Lung (tissue), 12 donors: ENCODE results near the gene CES4A. TPM values are rescaled to one million over a fixed set of nuclear protein-coding genes. Genes with fewer than 3 reads are reported as not detected.
A peak's percentile ranks its signal among the peaks of the same experiment; 100 is the strongest.

Source experiments
- ATAC-seq: fragments of 200-7000 bp; cut with Tn5 transposase; one replicate; pipeline ENCODE4 v1.9.1; 2020; ENCODE audit warnings: moderate number of reproducible peaks; ENCODE audit not compliant: insufficient read depth, low FRiP score
- DNase-seq, 3 donors: peaks; one replicate each; pipeline ENCODE4 v3.0.0-alpha.2; 2013 to 2017
- H3K27ac ChIP-seq, 2 donors: one replicate each; pipeline ENCODE4 v1.5.1; 2013; ENCODE audit warnings: mild to moderate bottlenecking in 2 of 2, moderate library complexity in 2 of 2, control low read depth in 1 of 2, inconsistent platforms in 1 of 2, low read depth in 1 of 2, low read length in 1 of 2
- H3K27me3 ChIP-seq, 3 donors: one replicate each; pipeline ENCODE4 v1.5.1; 2013; ENCODE audit warnings: low read length in 2 of 3; ENCODE audit not compliant: control insufficient read depth in 3 of 3, insufficient read depth in 3 of 3
- H3K36me3 ChIP-seq, 4 donors: one replicate each; pipeline ENCODE4 v1.5.1; 2013; ENCODE audit warnings: low read length in 4 of 4, mild to moderate bottlenecking in 1 of 4, moderate library complexity in 1 of 4; ENCODE audit not compliant: control insufficient read depth in 4 of 4, insufficient read depth in 4 of 4
- H3K4me1 ChIP-seq, 5 donors: one replicate each; pipeline ENCODE4 v1.5.1; 2013; ENCODE audit warnings: low read length in 5 of 5, mild to moderate bottlenecking in 2 of 5, moderate library complexity in 1 of 5; ENCODE audit not compliant: control insufficient read depth in 5 of 5, insufficient read depth in 5 of 5
- H3K4me3 ChIP-seq: one replicate; pipeline ENCODE4 v1.5.1; 2013; ENCODE audit warnings: mild to moderate bottlenecking, control low read depth, moderate library complexity
- H3K9ac ChIP-seq, 2 donors: one replicate each; pipeline ENCODE4 v1.5.1; 2013; ENCODE audit warnings: low read length in 2 of 2, control low read depth in 1 of 2; ENCODE audit not compliant: insufficient read depth in 1 of 2
- H3K9me3 ChIP-seq, 4 donors: one replicate each; pipeline ENCODE4 v1.5.1; 2013; ENCODE audit warnings: low read length in 3 of 4, mild to moderate bottlenecking in 1 of 4, moderate library complexity in 1 of 4; ENCODE audit not compliant: control insufficient read depth in 4 of 4, insufficient read depth in 3 of 4
- WGBS, 2 donors: extraction: QIAGEN DNeasy Blood & Tissue Kit; methylation state at CpG; one replicate each; pipeline ENCODE4 v1.1.7; 2013; 5-methylcytosine and 5-hydroxymethylcytosine counted together
- polyA plus RNA-seq, 2 donors: library from polyadenylated mRNA; stranded (reverse); fragments of 200-250 nt; gene quantifications; one replicate each; pipeline ENCODE4 v1.2.1, GENCODE V29; 2013
- total RNA-seq, 2 donors: library from RNA; depleted of rRNA in 1 of 2; stranded (reverse); fragments of >200 nt in 1 of 2; gene quantifications; one replicate each; pipeline ENCODE4 v1.2.1, GENCODE V29; 2014 to 2021
- TF ChIP-seq, protein P1 (sequence below): IDR thresholded peaks from 2 replicates; pipeline ENCODE4 v1.5.1; 2012; ENCODE audit warnings: mild to moderate bottlenecking; ENCODE audit errors: control extremely low read depth, extremely low read depth
- donor health status: control.
- donor health status: control.
- donor health status: Bipolar disorder and iron deficiency.
- donor health status: healthy.
- donor health status: DM: yes; HTN: yes; CAD: no.

The CES4A gene
- total and polyA plus RNA-seq, 4 donors, result 8.0 to 29.8 (median 13.6) TPM

DNA sequence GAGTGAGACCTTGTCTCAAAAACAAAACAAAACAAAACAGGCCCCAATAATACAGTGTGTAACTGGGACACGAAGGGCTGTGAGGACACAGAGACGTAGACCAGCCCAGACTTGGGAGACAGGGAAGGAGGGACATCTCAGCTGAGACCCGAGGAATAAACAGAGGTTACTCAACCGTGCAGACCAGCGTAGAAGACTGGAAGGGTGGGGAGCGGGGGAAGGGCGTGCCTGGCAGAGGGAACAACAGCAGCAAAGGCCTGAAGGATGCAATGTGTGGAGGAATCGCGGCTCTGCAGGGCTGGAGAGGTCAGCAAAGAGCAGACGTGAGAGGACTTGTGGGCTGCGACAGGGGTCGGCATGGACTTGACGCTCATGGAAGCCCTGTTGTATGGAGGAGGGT is 11.6 kb upstream of the CES4A start:
- peaks cover 0 to 5% (median 0%) of the 10 kb centered on the region in 5 donors for H3K4me1 ChIP-seq
- no peaks in the 10 kb centered on the region for H3K9me3 ChIP-seq
- no peak for DNase-seq

DNA sequence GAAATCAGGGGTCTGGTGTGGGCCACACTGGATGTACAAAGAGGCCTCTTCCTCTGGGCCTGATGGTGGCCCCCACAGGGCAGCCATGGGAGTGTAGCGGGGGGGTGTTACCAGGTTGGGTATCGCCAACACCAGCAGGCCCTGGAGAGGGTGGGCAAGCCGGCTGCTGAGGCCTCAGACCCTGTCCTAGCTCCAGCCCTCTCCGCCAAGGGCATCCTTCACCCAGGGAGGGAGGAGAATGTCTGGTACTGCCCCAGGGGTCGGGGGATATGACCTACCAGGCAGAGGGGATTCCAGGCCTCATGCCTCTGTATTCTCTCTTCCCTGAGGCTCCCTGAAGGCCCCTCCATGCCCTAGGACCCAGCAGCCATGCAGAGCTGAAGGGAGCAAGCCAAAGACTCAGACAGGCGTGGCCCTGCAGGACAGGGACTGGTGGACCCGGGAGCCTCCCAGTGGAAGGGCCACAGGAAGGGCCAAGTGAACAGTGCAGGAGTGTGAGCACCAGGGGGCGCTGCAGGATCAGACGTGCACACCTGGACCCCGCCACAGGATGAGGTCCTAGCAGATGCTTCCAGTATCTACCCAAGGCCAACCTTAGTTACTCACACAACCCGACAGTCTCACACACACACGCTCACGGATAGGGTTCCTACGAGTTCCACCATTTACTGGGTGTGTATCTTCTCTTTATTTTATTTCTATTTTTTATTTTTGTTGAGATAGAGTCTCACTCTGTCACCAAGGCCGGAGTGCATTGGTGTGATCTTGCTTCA is 10.9 kb upstream of the CES4A start:
- H3K27ac ChIP-seq, result no peak overlapping the region
- H3K9me3 ChIP-seq, result no peaks in the 10 kb centered on the region
- peaks cover 0 to 5% (median 0%) of the 10 kb centered on the region in 5 donors for H3K4me1 ChIP-seq
- TF ChIP-seq, protein P1, sequence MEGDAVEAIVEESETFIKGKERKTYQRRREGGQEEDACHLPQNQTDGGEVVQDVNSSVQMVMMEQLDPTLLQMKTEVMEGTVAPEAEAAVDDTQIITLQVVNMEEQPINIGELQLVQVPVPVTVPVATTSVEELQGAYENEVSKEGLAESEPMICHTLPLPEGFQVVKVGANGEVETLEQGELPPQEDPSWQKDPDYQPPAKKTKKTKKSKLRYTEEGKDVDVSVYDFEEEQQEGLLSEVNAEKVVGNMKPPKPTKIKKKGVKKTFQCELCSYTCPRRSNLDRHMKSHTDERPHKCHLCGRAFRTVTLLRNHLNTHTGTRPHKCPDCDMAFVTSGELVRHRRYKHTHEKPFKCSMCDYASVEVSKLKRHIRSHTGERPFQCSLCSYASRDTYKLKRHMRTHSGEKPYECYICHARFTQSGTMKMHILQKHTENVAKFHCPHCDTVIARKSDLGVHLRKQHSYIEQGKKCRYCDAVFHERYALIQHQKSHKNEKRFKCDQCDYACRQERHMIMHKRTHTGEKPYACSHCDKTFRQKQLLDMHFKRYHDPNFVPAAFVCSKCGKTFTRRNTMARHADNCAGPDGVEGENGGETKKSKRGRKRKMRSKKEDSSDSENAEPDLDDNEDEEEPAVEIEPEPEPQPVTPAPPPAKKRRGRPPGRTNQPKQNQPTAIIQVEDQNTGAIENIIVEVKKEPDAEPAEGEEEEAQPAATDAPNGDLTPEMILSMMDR, result peak; percentile 98
- no peaks in the 10 kb centered on the region for H3K36me3 ChIP-seq
- DNase-seq (peak; percentile 76 to 85 (median 81)), ATAC-seq (peak; percentile 80)
- WGBS, 2 donors, result 28 to 31% methylated on average over 15 of the region's 15 CpGs
- no peaks in the 10 kb centered on the region for H3K27me3 ChIP-seq
- no peak overlapping the region for H3K9ac ChIP-seq
- no peak overlapping the region for H3K4me3 ChIP-seq

More for the DNA sequence above, 11.6 kb upstream of the CES4A start:
- TF ChIP-seq, protein P1, result no peak
- H3K27ac ChIP-seq, result no peak overlapping the region
- H3K27me3 ChIP-seq, result no peaks in the 10 kb centered on the region
- no peak overlapping the region for H3K4me3 ChIP-seq
- no peak overlapping the region for H3K9ac ChIP-seq
- no peaks in the 10 kb centered on the region for H3K36me3 ChIP-seq
- 48 to 56% methylated on average over 13 of the region's 13 CpGs for WGBS, 2 donors
- ATAC-seq, result no peak

- DNase-seq (no peak), ATAC-seq (peak; percentile 78)
- Histone ChIP-seq H3K36me3 (no peaks in the 10 kb centered on the region), H3K9me3 (no peaks in the 10 kb centered on the region), H3K4me3 (no peak overlapping the region), H3K4me1 (peaks cover 0 to 5% (median 0%) of the 10 kb centered on the region in 5 donors), H3K27ac (peak overlapping the region in 1 of 2 donors; percentile 11), H3K9ac (no peak overlapping the region), H3K27me3 (no peaks in the 10 kb centered on the region)
- WGBS, 2 donors, result 55 to 66% methylated on average over 15 to 16 of the region's 16 CpGs
- TF ChIP-seq, protein P1, result no peak
Measured at GRCh38 chr16:66979011-66979717, 9.2 kb upstream of the CES4A start.
